ENCODE results near the gene CD180.

DNA sequence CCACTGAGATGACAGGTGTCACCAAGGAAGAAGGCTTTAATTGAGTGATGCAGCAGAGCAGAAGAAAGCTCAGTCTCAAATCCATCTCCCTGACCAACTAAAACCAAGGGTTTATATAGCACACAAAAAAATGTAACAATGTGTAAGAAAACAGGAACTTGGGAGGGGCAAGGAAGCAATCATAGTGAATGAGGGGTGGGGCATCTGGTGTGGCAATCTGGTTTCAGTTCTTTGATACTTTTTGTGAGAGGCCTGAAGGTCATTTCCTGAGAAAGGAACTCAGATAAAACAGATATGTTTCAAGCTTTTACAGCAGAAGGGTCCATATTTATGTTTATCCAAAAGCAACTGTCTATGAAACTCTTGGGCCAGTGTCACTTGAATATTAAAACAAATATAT lies 19.7 kb downstream of the CD180 start:
- TF ChIP-seq POLR2AphosphoS5 (IDR thresholded peaks at IDR 0.05; ENCODE audit: borderline replicate concordance, low read depth, low read length) (no peak), EZH2 (IDR thresholded peaks at IDR 0.05) (no peak), FOXP2 (optimal IDR thresholded peaks at IDR 0.05; ENCODE audit: control extremely low read depth, extremely low read length, insufficient read depth) (no peak)

All from SK-N-MC (cell line).